Measurements from ENCODE around the gene PLET1.

DNA sequence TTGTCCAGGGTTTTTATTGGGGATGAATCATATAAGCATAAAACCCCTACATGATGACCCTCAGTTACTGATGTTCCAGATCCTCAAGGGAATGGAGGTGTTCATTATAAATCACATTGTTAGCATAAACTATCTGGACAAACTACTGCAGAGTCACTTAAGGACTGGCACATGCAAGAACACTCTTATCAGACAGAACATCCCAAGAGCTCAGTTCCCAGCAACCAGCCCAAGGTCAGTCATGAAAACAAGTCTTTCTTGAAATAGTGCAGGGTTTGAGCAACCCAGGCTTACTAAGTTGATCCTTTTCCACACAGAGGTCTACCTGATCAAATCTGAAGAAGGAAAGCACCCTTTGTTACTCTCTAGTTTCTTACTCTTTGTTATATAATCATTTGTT is 48.0 kb downstream of the PLET1 start:
- TF ChIP-seq, protein P1, sequence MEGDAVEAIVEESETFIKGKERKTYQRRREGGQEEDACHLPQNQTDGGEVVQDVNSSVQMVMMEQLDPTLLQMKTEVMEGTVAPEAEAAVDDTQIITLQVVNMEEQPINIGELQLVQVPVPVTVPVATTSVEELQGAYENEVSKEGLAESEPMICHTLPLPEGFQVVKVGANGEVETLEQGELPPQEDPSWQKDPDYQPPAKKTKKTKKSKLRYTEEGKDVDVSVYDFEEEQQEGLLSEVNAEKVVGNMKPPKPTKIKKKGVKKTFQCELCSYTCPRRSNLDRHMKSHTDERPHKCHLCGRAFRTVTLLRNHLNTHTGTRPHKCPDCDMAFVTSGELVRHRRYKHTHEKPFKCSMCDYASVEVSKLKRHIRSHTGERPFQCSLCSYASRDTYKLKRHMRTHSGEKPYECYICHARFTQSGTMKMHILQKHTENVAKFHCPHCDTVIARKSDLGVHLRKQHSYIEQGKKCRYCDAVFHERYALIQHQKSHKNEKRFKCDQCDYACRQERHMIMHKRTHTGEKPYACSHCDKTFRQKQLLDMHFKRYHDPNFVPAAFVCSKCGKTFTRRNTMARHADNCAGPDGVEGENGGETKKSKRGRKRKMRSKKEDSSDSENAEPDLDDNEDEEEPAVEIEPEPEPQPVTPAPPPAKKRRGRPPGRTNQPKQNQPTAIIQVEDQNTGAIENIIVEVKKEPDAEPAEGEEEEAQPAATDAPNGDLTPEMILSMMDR (conservative IDR thresholded peaks at IDR 0.05 in 1 of 2, IDR thresholded peaks at IDR 0.05 in 1 of 2; ENCODE audit: low read depth in 1 of 2, low read length in 2 of 2) = no peak
- TF ChIP-seq EZH2 (IDR thresholded peaks at IDR 0.05; ENCODE audit: low read length, missing control alignments) = no peak

All from fibroblast of lung (primary cell).